SK-N-SH treated with all-trans-retinoic acid at 6 μM for 48 hours (cell line): Measurements from ENCODE around the gene SPON1.

Source experiments
- ARNTL ChIP-seq: fragments of 450-650 bp; formaldehyde crosslinking; IDR thresholded peaks from 2 replicates; pipeline ENCODE4 v1.5.0; 2020; ENCODE audit warnings: low read depth, mild to moderate bottlenecking, moderate library complexity, borderline replicate concordance
- CSDC2 ChIP-seq: fragments of 250-450 bp; sonication (Bioruptor Pico); IDR thresholded peaks from 2 replicates; pipeline ENCODE4 v1.5.0; 2020; ENCODE audit warnings: mild to moderate bottlenecking, moderate library complexity
- GLIS3 ChIP-seq: fragments of 250-450 bp; sonication (Bioruptor Pico); IDR thresholded peaks from 2 replicates; pipeline ENCODE4 v1.5.0; 2020; ENCODE audit warnings: mild to moderate bottlenecking, moderate library complexity
- ZFP3 ChIP-seq: fragments of 250-450 bp; sonication (Bioruptor Pico); IDR thresholded peaks from 2 replicates; pipeline ENCODE4 v1.5.0; 2020; ENCODE audit warnings: mild to moderate bottlenecking, moderate library complexity
- ZFP30 ChIP-seq: fragments of 450-650 bp; formaldehyde crosslinking; IDR thresholded peaks from 2 replicates; pipeline ENCODE4 v1.5.0; 2022; ENCODE audit warnings: mild to moderate bottlenecking, moderate library complexity
- TF ChIP-seq, protein P1 (sequence below): fragments of 250-450 bp; sonication (Bioruptor Pico); IDR thresholded peaks from 2 replicates; pipeline ENCODE4 v1.8.0; 2020; ENCODE audit warnings: mild to moderate bottlenecking, moderate library complexity, borderline replicate concordance

DNA sequence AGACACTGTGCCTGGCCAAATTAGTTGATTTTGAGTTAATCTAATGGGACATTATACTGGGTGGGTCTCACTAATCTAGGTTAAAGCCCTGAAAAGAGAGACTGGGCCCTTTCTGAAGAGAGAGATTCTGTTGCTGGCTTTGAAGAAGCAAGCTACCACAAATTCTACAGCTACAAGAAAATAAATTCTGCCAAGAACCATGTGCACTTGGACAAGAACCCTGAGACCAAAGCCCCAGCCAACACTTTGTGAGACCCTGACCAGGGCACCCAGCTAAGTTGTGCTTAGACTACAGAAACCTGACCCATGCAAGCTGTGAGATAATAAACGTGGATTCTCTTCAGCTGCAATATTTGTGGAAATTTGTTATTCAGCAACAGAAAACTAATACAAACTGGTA is 20.1 kb upstream of the SPON1 start:
- no peak for TF ChIP-seq GLIS3 (CRISPR knock-in tag)
- no peak for TF ChIP-seq ZFP30 (CRISPR knock-in tag)
- TF ChIP-seq CSDC2 (CRISPR knock-in tag): no peak
- TF ChIP-seq ZFP3 (CRISPR knock-in tag): no peak
- no peak for TF ChIP-seq ARNTL (CRISPR knock-in tag)
- TF ChIP-seq, protein P1, sequence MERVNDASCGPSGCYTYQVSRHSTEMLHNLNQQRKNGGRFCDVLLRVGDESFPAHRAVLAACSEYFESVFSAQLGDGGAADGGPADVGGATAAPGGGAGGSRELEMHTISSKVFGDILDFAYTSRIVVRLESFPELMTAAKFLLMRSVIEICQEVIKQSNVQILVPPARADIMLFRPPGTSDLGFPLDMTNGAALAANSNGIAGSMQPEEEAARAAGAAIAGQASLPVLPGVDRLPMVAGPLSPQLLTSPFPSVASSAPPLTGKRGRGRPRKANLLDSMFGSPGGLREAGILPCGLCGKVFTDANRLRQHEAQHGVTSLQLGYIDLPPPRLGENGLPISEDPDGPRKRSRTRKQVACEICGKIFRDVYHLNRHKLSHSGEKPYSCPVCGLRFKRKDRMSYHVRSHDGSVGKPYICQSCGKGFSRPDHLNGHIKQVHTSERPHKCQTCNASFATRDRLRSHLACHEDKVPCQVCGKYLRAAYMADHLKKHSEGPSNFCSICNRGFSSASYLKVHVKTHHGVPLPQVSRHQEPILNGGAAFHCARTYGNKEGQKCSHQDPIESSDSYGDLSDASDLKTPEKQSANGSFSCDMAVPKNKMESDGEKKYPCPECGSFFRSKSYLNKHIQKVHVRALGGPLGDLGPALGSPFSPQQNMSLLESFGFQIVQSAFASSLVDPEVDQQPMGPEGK (CRISPR knock-in tag): no peak
